SK-N-MC (cell line): ENCODE measurements around the gene SMURF1.
A peak's percentile ranks its signal among the peaks of the same experiment; 100 is the strongest.

Experiments
- DNase-seq: peaks from one replicate; pipeline ENCODE4 v3.0.0-alpha.2; 2011; ENCODE audit warnings: low read depth, low spot score
- H3K27ac ChIP-seq: fragments of 200-600 bp; sonication (generic); 2 replicates; pipeline ENCODE4 v1.5.1; 2016; ENCODE audit warnings: mixed run types
- H3K36me3 ChIP-seq: fragments of 200-600 bp; sonication (generic); 2 replicates; pipeline ENCODE4 v1.6.1; 2017; ENCODE audit warnings: antibody characterized with exemption, low read length, mixed read lengths; ENCODE audit not compliant: insufficient read depth
- H3K4me3 ChIP-seq: fragments of 200-600 bp; sonication (generic); 2 replicates; pipeline ENCODE4 v1.5.1; 2016
- H3K9ac ChIP-seq: fragments of 200-600 bp; sonication (generic); 2 replicates; pipeline ENCODE4 v1.8.0; 2017; ENCODE audit warnings: mixed run types, mixed read lengths; ENCODE audit not compliant: insufficient read length
- H3K9me3 ChIP-seq: fragments of 200-600 bp; sonication (generic); 2 replicates; pipeline ENCODE4 v1.6.1; 2017; ENCODE audit warnings: low read depth, mild to moderate bottlenecking, antibody characterized with exemption, low read length, moderate library complexity, mixed read lengths
- EZH2 ChIP-seq: fragments of 200-600 bp; sonication (generic); IDR thresholded peaks from one replicate; pipeline ENCODE4 v1.6.1; 2017; ENCODE audit warnings: antibody characterized with exemption
- FOXP2 ChIP-seq: optimal IDR thresholded peaks from 2 replicates; pipeline ENCODE3; 2011; ENCODE audit warnings: mild to moderate bottlenecking, moderate library complexity; ENCODE audit not compliant: insufficient read depth; ENCODE audit errors: extremely low read length, control extremely low read depth
- POLR2AphosphoS5 ChIP-seq: IDR thresholded peaks from 2 replicates; pipeline ENCODE4 v1.6.1; 2012; ENCODE audit warnings: mild to moderate bottlenecking, low read depth, low read length, borderline replicate concordance

Gene SMURF1

GRCh38 chr7:99083068-99083651 is 60.7 kb downstream of the SMURF1 start:
- peak; percentile 83 for DNase-seq
- peaks cover 6% of the 10 kb centered on the region; the same call in 1 of the 2 replicates for H3K36me3 ChIP-seq
- peak overlapping the region; percentile 94 for H3K27ac ChIP-seq
- TF ChIP-seq FOXP2 (no peak), EZH2 (no peak), POLR2AphosphoS5 (no peak; the same call in 1 of the 2 replicates)
- no peaks in the 10 kb centered on the region; the same call in 1 of the 2 replicates for H3K9me3 ChIP-seq
- peak overlapping the region; percentile 71 for H3K4me3 ChIP-seq
- peak overlapping the region; percentile 30 for H3K9ac ChIP-seq

DNA sequence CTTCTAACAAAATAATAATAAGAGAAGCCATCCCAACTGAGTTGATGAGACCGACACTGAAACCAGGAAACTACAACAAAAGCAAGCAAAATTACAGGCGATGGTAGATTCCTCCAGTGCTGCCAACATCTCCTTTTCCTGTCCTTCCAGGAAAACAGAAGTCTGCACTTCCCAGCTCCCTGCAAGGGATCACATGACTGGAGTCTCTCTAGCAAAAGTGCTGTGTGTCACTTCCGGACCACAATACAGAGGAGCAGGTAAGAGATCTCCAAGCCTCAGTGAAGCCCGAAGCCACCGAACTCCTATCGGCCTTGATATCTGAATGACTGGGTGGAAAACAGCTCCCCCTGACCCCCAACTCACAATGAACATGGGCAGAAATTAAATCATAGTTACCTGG is 63.2 kb downstream of the SMURF1 start:
- Histone ChIP-seq H3K36me3 (no peaks in the 10 kb centered on the region), H3K9ac (no peak overlapping the region), H3K9me3 (no peaks in the 10 kb centered on the region), H3K27ac (no peak overlapping the region), H3K4me3 (no peak overlapping the region)
- TF ChIP-seq POLR2AphosphoS5 (no peak), EZH2 (no peak), FOXP2 (no peak)
- no peak for DNase-seq

GRCh38 chr7:99079104-99079503 is 64.8 kb downstream of the SMURF1 start:
- peak overlapping the region; percentile 85 for H3K27ac ChIP-seq
- H3K9ac ChIP-seq, result peak overlapping the region; percentile 52
- H3K9me3 ChIP-seq, result no peaks in the 10 kb centered on the region
- no peak for DNase-seq
- no peaks in the 10 kb centered on the region for H3K36me3 ChIP-seq
- TF ChIP-seq POLR2AphosphoS5 (no peak), EZH2 (no peak), FOXP2 (no peak)
- peak overlapping the region; percentile 51 for H3K4me3 ChIP-seq

DNA sequence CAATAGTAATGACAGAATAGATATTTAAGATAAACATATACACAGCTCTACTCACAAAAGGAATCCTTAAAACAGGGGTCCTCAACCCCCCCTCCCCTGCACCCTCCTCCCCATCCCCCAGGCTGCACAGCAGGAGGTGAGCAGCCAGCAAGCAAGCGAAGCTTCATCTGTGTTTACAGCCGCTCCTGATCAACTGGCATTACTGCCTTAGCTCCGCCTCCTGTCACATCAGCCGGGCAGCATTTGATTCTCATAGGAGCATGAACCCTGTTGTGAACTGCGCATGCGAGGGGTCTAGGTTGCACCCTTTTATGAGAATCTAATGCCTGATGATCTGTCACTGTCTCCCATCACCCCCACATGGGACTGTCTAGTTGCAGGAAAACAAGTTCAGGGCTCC is 65.5 kb downstream of the SMURF1 start:
- H3K9me3 ChIP-seq, result no peaks in the 10 kb centered on the region
- no peak overlapping the region for H3K9ac ChIP-seq
- no peak for DNase-seq
- TF ChIP-seq FOXP2, result no peak
- TF ChIP-seq EZH2, result no peak
- TF ChIP-seq POLR2AphosphoS5, result no peak
- H3K36me3 ChIP-seq, result no peaks in the 10 kb centered on the region
- no peak overlapping the region for H3K4me3 ChIP-seq
- no peak overlapping the region for H3K27ac ChIP-seq

DNA sequence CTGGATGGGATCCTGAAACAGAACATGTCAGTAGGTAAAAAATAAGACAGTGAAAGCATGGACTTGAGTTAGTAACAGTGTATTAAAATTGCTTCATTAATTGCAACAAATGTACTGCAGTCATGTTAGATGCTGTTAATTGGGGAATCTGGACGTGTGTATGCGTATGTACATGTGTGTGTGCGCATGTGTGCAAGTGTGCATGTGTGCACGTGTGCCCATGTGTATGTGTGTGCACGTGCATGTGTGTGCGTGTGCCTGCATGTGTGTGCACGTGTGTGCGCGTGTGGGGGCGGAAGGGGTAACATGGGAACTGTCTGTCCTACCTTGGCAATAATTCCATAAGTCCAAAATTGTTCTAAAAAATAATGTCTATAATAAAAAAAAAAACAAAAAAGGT is 67.3 kb downstream of the SMURF1 start:
- H3K9me3 ChIP-seq, result no peaks in the 10 kb centered on the region
- no peak overlapping the region for H3K4me3 ChIP-seq
- no peaks in the 10 kb centered on the region for H3K36me3 ChIP-seq
- no peak for TF ChIP-seq EZH2
- TF ChIP-seq POLR2AphosphoS5, result no peak
- TF ChIP-seq FOXP2, result no peak
- H3K9ac ChIP-seq, result no peak overlapping the region
- no peak for DNase-seq
- no peak overlapping the region for H3K27ac ChIP-seq

DNA sequence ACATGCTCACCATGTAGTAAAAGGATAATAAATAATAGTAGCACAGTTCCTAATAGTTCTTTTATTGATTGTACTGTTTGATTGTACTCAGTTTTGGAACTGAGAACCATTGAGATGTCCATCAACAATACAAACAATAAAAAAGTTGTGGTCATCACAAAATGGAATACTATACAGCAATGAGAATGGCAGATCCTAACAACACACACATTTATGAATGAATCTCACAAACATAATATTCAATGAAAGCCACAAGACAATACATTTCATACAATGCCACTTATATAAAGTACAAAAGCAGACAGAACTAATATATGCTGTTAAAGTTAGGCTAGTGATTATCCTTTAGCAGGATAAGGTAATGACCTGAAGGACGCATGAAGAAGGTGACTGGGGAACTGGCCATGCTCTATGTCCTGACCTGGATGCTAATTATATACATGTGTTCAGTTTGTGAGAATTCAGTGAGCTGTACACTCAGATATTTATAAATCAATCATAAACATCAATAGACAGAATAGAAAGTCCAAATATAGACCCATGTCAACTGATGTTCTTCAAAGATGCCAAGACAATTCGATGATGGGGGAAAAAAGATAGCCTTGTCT is 70.0 kb downstream of the SMURF1 start:
- TF ChIP-seq FOXP2, result no peak
- Histone ChIP-seq H3K9me3 (no peaks in the 10 kb centered on the region), H3K36me3 (no peaks in the 10 kb centered on the region), H3K9ac (no peak overlapping the region), H3K27ac (no peak overlapping the region), H3K4me3 (no peak overlapping the region)
- DNase-seq, result no peak

GRCh38 chr7:99072126-99072525 is 71.8 kb downstream of the SMURF1 start:
- Histone ChIP-seq H3K27ac (no peak overlapping the region), H3K9ac (no peak overlapping the region), H3K36me3 (no peaks in the 10 kb centered on the region), H3K4me3 (no peak overlapping the region), H3K9me3 (no peaks in the 10 kb centered on the region)
- no peak for DNase-seq
- TF ChIP-seq POLR2AphosphoS5, result no peak
- TF ChIP-seq EZH2, result no peak
- TF ChIP-seq FOXP2, result no peak

DNA sequence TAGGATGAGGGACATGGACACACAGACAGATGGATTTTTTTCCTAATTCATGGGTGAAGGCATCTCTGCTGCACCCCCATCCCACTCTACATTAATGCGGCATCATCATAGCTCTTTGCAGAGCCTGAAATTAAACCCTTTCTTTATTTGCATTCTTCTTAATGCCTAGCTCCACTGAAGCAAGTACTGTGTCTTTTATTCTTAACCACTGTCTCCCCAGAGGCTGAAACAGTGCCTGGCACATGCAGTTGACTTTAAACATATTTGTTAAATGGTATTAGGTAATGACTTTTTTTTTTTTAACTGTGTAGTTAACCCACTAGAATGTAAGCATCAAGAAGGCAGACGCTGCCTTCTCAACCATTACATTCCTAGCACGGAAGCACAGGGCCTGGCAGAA is 73.5 kb downstream of the SMURF1 start:
- no peaks in the 10 kb centered on the region for H3K9me3 ChIP-seq
- H3K4me3 ChIP-seq, result no peak overlapping the region
- no peak for DNase-seq
- H3K36me3 ChIP-seq, result no peaks in the 10 kb centered on the region
- H3K9ac ChIP-seq, result no peak overlapping the region
- no peak for TF ChIP-seq FOXP2
- no peak for TF ChIP-seq POLR2AphosphoS5
- no peak overlapping the region for H3K27ac ChIP-seq

GRCh38 chr7:99061001-99061776 is 82.7 kb downstream of the SMURF1 start:
- H3K9ac ChIP-seq, result no peak overlapping the region
- TF ChIP-seq FOXP2 (no peak), POLR2AphosphoS5 (no peak), EZH2 (no peak)

More at GRCh38 chr7:99061001-99061776, 82.7 kb downstream of the SMURF1 start:
- H3K27ac ChIP-seq, result peak overlapping the region; percentile 39; the same call in 1 of the 2 replicates
- no peaks in the 10 kb centered on the region for H3K9me3 ChIP-seq
- no peak overlapping the region for H3K4me3 ChIP-seq
- H3K36me3 ChIP-seq, result peaks cover 13% of the 10 kb centered on the region; the same call in 1 of the 2 replicates
- no peak for DNase-seq
